Stimulated activated CD8-positive, alpha-beta memory T cell treated with anti-CD3 and anti-CD28 coated beads, Interleukin-7, amount 100 ng/mL, for 4 hours (primary cell): ENCODE results near the gene ABCA10.
"Not testable (repeated sequence)": the region's sequence is repeated elsewhere in the genome, so short reads cannot be mapped to it uniquely, and the experiment has no call there.

Source experiments
- DNase-seq, 2 donors: peaks; one replicate each; pipeline ENCODE4 v3.0.0-alpha.2; 2020; ENCODE audit warnings: low read depth in 2 of 2

The ABCA10 gene

GRCh38 chr17:69228576-69228975, at the start of gene ABCA10:
Gene ABCA10 (minus strand): TSS chr17:69228824. CDS start chr17:69225358, 3,466 bp downstream.
- DNase-seq: no peak

- not testable (repeated sequence) for DNase-seq
Measured at GRCh38 chr17:69276279-69276678, 47.7 kb upstream of the ABCA10 start.

- no peak for DNase-seq
Measured at GRCh38 chr17:69275751-69276150, 47.1 kb upstream of the ABCA10 start.

- DNase-seq: no peak
Measured at GRCh38 chr17:69271023-69271422, 42.4 kb upstream of the ABCA10 start.

- DNase-seq: no peak
Measured at GRCh38 chr17:69269131-69269998, 40.7 kb upstream of the ABCA10 start.

GRCh38 chr17:69268543-69269014, 40.0 kb upstream of the ABCA10 start:
- no peak for DNase-seq

- no peak for DNase-seq
Measured at GRCh38 chr17:69267219-69267618, 38.6 kb upstream of the ABCA10 start.

- DNase-seq: no peak
Measured at GRCh38 chr17:69265873-69266272, 37.2 kb upstream of the ABCA10 start.

- no peak for DNase-seq
Measured at GRCh38 chr17:69254187-69254586, 25.6 kb upstream of the ABCA10 start.

- DNase-seq: no peak
Measured at GRCh38 chr17:69250641-69251040, 22.0 kb upstream of the ABCA10 start.

- DNase-seq: no peak
Measured at GRCh38 chr17:69246726-69247375, 18.2 kb upstream of the ABCA10 start.

- no peak for DNase-seq
Measured at GRCh38 chr17:69246202-69246601, 17.6 kb upstream of the ABCA10 start.

- DNase-seq: no peak
Measured at GRCh38 chr17:69245617-69246016, 17.0 kb upstream of the ABCA10 start.

- no peak for DNase-seq
Measured at GRCh38 chr17:69239611-69240600, 11.3 kb upstream of the ABCA10 start.

GRCh38 chr17:69236946-69237345, 8.3 kb upstream of the ABCA10 start:
- DNase-seq: no peak

GRCh38 chr17:69236464-69236863, 7.8 kb upstream of the ABCA10 start:
- DNase-seq: no peak

GRCh38 chr17:69235338-69236058, 6.9 kb upstream of the ABCA10 start:
- peak; percentile 16 to 38 for DNase-seq

GRCh38 chr17:69232650-69233049, 4.0 kb upstream of the ABCA10 start:
- DNase-seq: no peak

- DNase-seq: no peak
Measured at GRCh38 chr17:69231521-69231920, 2.9 kb upstream of the ABCA10 start.

GRCh38 chr17:69230939-69231338, 2.3 kb upstream of the ABCA10 start:
- no peak for DNase-seq

- DNase-seq: no peak
Measured at GRCh38 chr17:69228018-69228417, 606 bp downstream of the ABCA10 start.
